KMS-11 (cell line): ENCODE results near the gene KCNK17.

ENCODE experiments used
- H2AFZ ChIP-seq: fragments of 200-600 bp; sonication (generic); 2 replicates; pipeline ENCODE4 v1.6.1; 2016; ENCODE audit warnings: antibody characterized with exemption, mixed run types, low read depth
- H3K27ac ChIP-seq: fragments of 200-600 bp; sonication (generic); 2 replicates; pipeline ENCODE4 v1.6.1; 2016; ENCODE audit warnings: mild to moderate bottlenecking, mixed run types
- H3K27me3 ChIP-seq: fragments of 200-600 bp; sonication (generic); 2 replicates; pipeline ENCODE4 v1.6.1; 2017; ENCODE audit warnings: mild to moderate bottlenecking, low read depth, mixed run types, moderate library complexity; ENCODE audit not compliant: insufficient read depth
- H3K36me3 ChIP-seq: fragments of 200-600 bp; sonication (generic); 2 replicates; pipeline ENCODE4 v1.6.1; 2017; ENCODE audit warnings: mild to moderate bottlenecking, mixed run types; ENCODE audit not compliant: insufficient read depth
- H3K4me1 ChIP-seq: fragments of 200-600 bp; sonication (generic); 2 replicates; pipeline ENCODE4 v1.6.1; 2016; ENCODE audit warnings: mild to moderate bottlenecking, low read depth, mixed run types; ENCODE audit not compliant: poor library complexity, severe bottlenecking
- H3K4me2 ChIP-seq: fragments of 200-600 bp; sonication (generic); 2 replicates; pipeline ENCODE4 v1.7.0; 2016; ENCODE audit warnings: mild to moderate bottlenecking, mixed run types
- H3K4me3 ChIP-seq: fragments of 200-600 bp; sonication (generic); IDR thresholded peaks from 2 replicates; pipeline ENCODE4 v1.6.1; 2017; ENCODE audit warnings: low read depth, low read length, mixed read lengths; ENCODE audit not compliant: insufficient read depth
- H3K79me2 ChIP-seq: fragments of 200-600 bp; sonication (generic); 2 replicates; pipeline ENCODE4 v1.6.1; 2016; ENCODE audit warnings: low read depth, mixed run types; ENCODE audit not compliant: insufficient read depth
- H3K9ac ChIP-seq: fragments of 200-600 bp; sonication (generic); 2 replicates; pipeline ENCODE4 v1.6.1; 2016; ENCODE audit warnings: mild to moderate bottlenecking, mixed run types
- H4K20me1 ChIP-seq: fragments of 200-600 bp; sonication (generic); 2 replicates; pipeline ENCODE4 v1.6.1; 2016; ENCODE audit warnings: mild to moderate bottlenecking, mixed run types; ENCODE audit not compliant: insufficient read depth
- CTCF ChIP-seq: fragments of 200-600 bp; sonication (generic); conservative IDR thresholded peaks from 2 replicates; pipeline ENCODE4 v1.6.1; 2017; ENCODE audit warnings: low read depth, mild to moderate bottlenecking, antibody characterized with exemption, low read length, moderate library complexity, mixed read lengths

KCNK17 gene

GRCh38 chr6:39360378-39360777, 46.2 kb upstream of the KCNK17 start:
- H3K79me2 ChIP-seq: no peaks in the 10 kb centered on the region
- H3K4me1 ChIP-seq: no peaks in the 10 kb centered on the region
- no peaks in the 10 kb centered on the region for H3K36me3 ChIP-seq
- no peaks in the 10 kb centered on the region for H4K20me1 ChIP-seq
- H3K27me3 ChIP-seq: no peaks in the 10 kb centered on the region
- no peak overlapping the region for H3K4me2 ChIP-seq
- no peak overlapping the region for H3K4me3 ChIP-seq
- no peak for TF ChIP-seq CTCF
- no peak overlapping the region for H3K27ac ChIP-seq
- H3K9ac ChIP-seq: no peak overlapping the region
- no peak overlapping the region for H2AFZ ChIP-seq

- no peaks in the 10 kb centered on the region for H3K79me2 ChIP-seq
- no peak overlapping the region for H3K4me3 ChIP-seq
- no peaks in the 10 kb centered on the region for H3K4me1 ChIP-seq
- no peak overlapping the region for H3K27ac ChIP-seq
- H3K27me3 ChIP-seq: no peaks in the 10 kb centered on the region
- no peak overlapping the region for H3K4me2 ChIP-seq
- no peaks in the 10 kb centered on the region for H4K20me1 ChIP-seq
- no peaks in the 10 kb centered on the region for H3K36me3 ChIP-seq
- no peak for TF ChIP-seq CTCF
- no peak overlapping the region for H3K9ac ChIP-seq
- no peak overlapping the region for H2AFZ ChIP-seq
Observed at GRCh38 chr6:39357998-39358686, 43.9 kb upstream of the KCNK17 start.

GRCh38 chr6:39353698-39354315, 39.6 kb upstream of the KCNK17 start:
- Histone ChIP-seq H3K36me3 (no peaks in the 10 kb centered on the region), H3K79me2 (no peaks in the 10 kb centered on the region), H3K4me2 (no peak overlapping the region), H2AFZ (no peak overlapping the region), H3K27ac (no peak overlapping the region), H3K9ac (no peak overlapping the region), H3K4me3 (no peak overlapping the region), H3K4me1 (no peaks in the 10 kb centered on the region), H4K20me1 (no peaks in the 10 kb centered on the region), H3K27me3 (no peaks in the 10 kb centered on the region)
- no peak for TF ChIP-seq CTCF

GRCh38 chr6:39350723-39351505, 36.7 kb upstream of the KCNK17 start:
- no peak overlapping the region for H3K27ac ChIP-seq

More at GRCh38 chr6:39350723-39351505, 36.7 kb upstream of the KCNK17 start:
- Histone ChIP-seq H3K27me3 (no peaks in the 10 kb centered on the region), H4K20me1 (no peaks in the 10 kb centered on the region), H3K4me3 (no peak overlapping the region), H3K4me2 (no peak overlapping the region), H3K79me2 (no peaks in the 10 kb centered on the region), H3K9ac (no peak overlapping the region), H3K4me1 (no peaks in the 10 kb centered on the region), H2AFZ (no peak overlapping the region), H3K36me3 (no peaks in the 10 kb centered on the region)
- TF ChIP-seq CTCF: no peak
